Activated naive CD8-positive, alpha-beta T cell treated with anti-CD3 and anti-CD28 coated beads, Interleukin-2, amount 50 U/mL, for 24 hours (primary cell): ENCODE measurements around the gene GOLIM4.
"Not testable (repeated sequence)": the region's sequence is repeated elsewhere in the genome, so short reads cannot be mapped to it uniquely, and the experiment has no call there.

Experiments
- ATAC-seq: fragments of 150-1000 bp; cut with Tn5 transposase; one replicate; pipeline ENCODE4 v1.10.0; 2021
- DNase-seq: peaks from one replicate; pipeline ENCODE4 v3.0.0; 2021
- H3K27ac Mint-ChIP-seq: one replicate; pipeline ENCODE4 v1.8.0; 2021; ENCODE audit warnings: mild to moderate bottlenecking, mixed read lengths
- H3K27me3 Mint-ChIP-seq: one replicate; pipeline ENCODE4 v1.8.0; 2021; ENCODE audit warnings: mixed read lengths
- H3K36me3 Mint-ChIP-seq: one replicate; pipeline ENCODE4 v1.8.0; 2021; ENCODE audit warnings: low read depth, mixed read lengths
- H3K4me1 Mint-ChIP-seq: one replicate; pipeline ENCODE4 v1.8.0; 2021; ENCODE audit warnings: mixed read lengths
- H3K4me3 Mint-ChIP-seq: one replicate; pipeline ENCODE4 v1.8.0; 2021; ENCODE audit warnings: mild to moderate bottlenecking, moderate library complexity, mixed read lengths
- H3K9me3 Mint-ChIP-seq: one replicate; pipeline ENCODE4 v1.8.0; 2021; ENCODE audit warnings: mixed read lengths

GOLIM4 gene

GRCh38 chr3:168028086-168028485 lies 67.6 kb downstream of the GOLIM4 start:
- no peak for DNase-seq
- H3K36me3 Mint-ChIP-seq = peaks cover 35% of the 10 kb centered on the region

GRCh38 chr3:168026764-168027163 lies 69.0 kb downstream of the GOLIM4 start:
- DNase-seq (no peak), ATAC-seq (no peak)
- Mint-ChIP-seq H3K27ac (no peak overlapping the region), H3K27me3 (no peaks in the 10 kb centered on the region), H3K4me3 (no peak overlapping the region), H3K9me3 (no peaks in the 10 kb centered on the region), H3K4me1 (peaks cover 31% of the 10 kb centered on the region), H3K36me3 (peaks cover 37% of the 10 kb centered on the region)

More at GRCh38 chr3:168028086-168028485, 67.6 kb downstream of the GOLIM4 start:
- Mint-ChIP-seq H3K27ac (no peak overlapping the region), H3K4me1 (peaks cover 31% of the 10 kb centered on the region), H3K9me3 (no peaks in the 10 kb centered on the region), H3K27me3 (no peaks in the 10 kb centered on the region), H3K4me3 (no peak overlapping the region)
- ATAC-seq = no peak

GRCh38 chr3:168025076-168025475 lies 70.6 kb downstream of the GOLIM4 start:
- ATAC-seq = no peak
- DNase-seq = no peak
- Mint-ChIP-seq H3K4me1 (peaks cover 31% of the 10 kb centered on the region), H3K27ac (peak overlapping the region; percentile 91), H3K27me3 (no peaks in the 10 kb centered on the region), H3K4me3 (peak overlapping the region; percentile 44), H3K9me3 (no peaks in the 10 kb centered on the region), H3K36me3 (peaks cover 37% of the 10 kb centered on the region)

GRCh38 chr3:168024537-168024941 lies 71.2 kb downstream of the GOLIM4 start:
- no peaks in the 10 kb centered on the region for H3K27me3 Mint-ChIP-seq
- no peaks in the 10 kb centered on the region for H3K9me3 Mint-ChIP-seq
- peak; percentile 98 for ATAC-seq
- H3K27ac Mint-ChIP-seq = peak overlapping the region; percentile 91
- peaks cover 31% of the 10 kb centered on the region for H3K4me1 Mint-ChIP-seq
- peak; percentile 23 for DNase-seq
- peak overlapping the region; percentile 44 for H3K4me3 Mint-ChIP-seq
- peaks cover 37% of the 10 kb centered on the region for H3K36me3 Mint-ChIP-seq

- no peaks in the 10 kb centered on the region for H3K9me3 Mint-ChIP-seq
- peaks cover 37% of the 10 kb centered on the region for H3K36me3 Mint-ChIP-seq
- peaks cover 30% of the 10 kb centered on the region for H3K4me1 Mint-ChIP-seq
- DNase-seq = no peak
- no peak overlapping the region for H3K27ac Mint-ChIP-seq
- no peak for ATAC-seq
- H3K4me3 Mint-ChIP-seq = no peak overlapping the region
- H3K27me3 Mint-ChIP-seq = no peaks in the 10 kb centered on the region
Measured at GRCh38 chr3:168021737-168022450, 73.8 kb downstream of the GOLIM4 start.

GRCh38 chr3:168011280-168011679 lies 84.4 kb downstream of the GOLIM4 start:
- H3K27me3 Mint-ChIP-seq, H3K9me3 Mint-ChIP-seq, H3K4me1 Mint-ChIP-seq, H3K4me3 Mint-ChIP-seq, ATAC-seq, H3K27ac Mint-ChIP-seq, DNase-seq: not testable (repeated sequence)
- H3K36me3 Mint-ChIP-seq = peaks cover 13% of the 10 kb centered on the region

GRCh38 chr3:168006584-168006983 lies 89.1 kb downstream of the GOLIM4 start:
- no peaks in the 10 kb centered on the region for H3K4me1 Mint-ChIP-seq
- H3K27ac Mint-ChIP-seq = no peak overlapping the region
- H3K4me3 Mint-ChIP-seq = no peak overlapping the region

GRCh38 chr3:168003911-168004310 lies 91.8 kb downstream of the GOLIM4 start:
- DNase-seq = no peak
- H3K27me3 Mint-ChIP-seq = peaks cover 4% of the 10 kb centered on the region
- no peak overlapping the region for H3K27ac Mint-ChIP-seq
- H3K36me3 Mint-ChIP-seq = peaks cover 2% of the 10 kb centered on the region
- H3K9me3 Mint-ChIP-seq = no peaks in the 10 kb centered on the region
- no peak for ATAC-seq
- H3K4me1 Mint-ChIP-seq = no peaks in the 10 kb centered on the region
- H3K4me3 Mint-ChIP-seq = no peak overlapping the region

More at GRCh38 chr3:168006584-168006983, 89.1 kb downstream of the GOLIM4 start:
- peaks cover 1% of the 10 kb centered on the region for H3K27me3 Mint-ChIP-seq
- DNase-seq (no peak), ATAC-seq (no peak)
- H3K36me3 Mint-ChIP-seq = peaks cover 11% of the 10 kb centered on the region
- peaks cover 7% of the 10 kb centered on the region for H3K9me3 Mint-ChIP-seq

GRCh38 chr3:168002786-168003368 lies 92.8 kb downstream of the GOLIM4 start:
- Mint-ChIP-seq H3K4me3 (no peak overlapping the region), H3K9me3 (no peaks in the 10 kb centered on the region), H3K27ac (no peak overlapping the region), H3K4me1 (no peaks in the 10 kb centered on the region), H3K36me3 (no peaks in the 10 kb centered on the region), H3K27me3 (peaks cover 6% of the 10 kb centered on the region)
- DNase-seq (no peak), ATAC-seq (peak; percentile 33)

- Mint-ChIP-seq H3K9me3 (no peaks in the 10 kb centered on the region), H3K36me3 (no peaks in the 10 kb centered on the region), H3K4me1 (no peaks in the 10 kb centered on the region), H3K4me3 (no peak overlapping the region), H3K27me3 (peaks cover 6% of the 10 kb centered on the region), H3K27ac (no peak overlapping the region)
- DNase-seq = no peak
- no peak for ATAC-seq
Measured at GRCh38 chr3:168001244-168001643, 94.5 kb downstream of the GOLIM4 start.

GRCh38 chr3:167998253-167998652 lies 97.5 kb downstream of the GOLIM4 start:
- Mint-ChIP-seq H3K9me3 (no peaks in the 10 kb centered on the region), H3K4me3 (no peak overlapping the region), H3K4me1 (no peaks in the 10 kb centered on the region), H3K27me3 (peaks cover 9% of the 10 kb centered on the region), H3K36me3 (no peaks in the 10 kb centered on the region), H3K27ac (no peak overlapping the region)
- no peak for DNase-seq
- no peak for ATAC-seq

GRCh38 chr3:167996514-167996913 lies 99.2 kb downstream of the GOLIM4 start:
- H3K27me3 Mint-ChIP-seq = peaks cover 8% of the 10 kb centered on the region
- ATAC-seq = no peak

GRCh38 chr3:167992381-167992780 lies 103.3 kb downstream of the GOLIM4 start:
- Mint-ChIP-seq H3K36me3 (no peaks in the 10 kb centered on the region), H3K4me3 (no peak overlapping the region), H3K27me3 (peaks cover 3% of the 10 kb centered on the region), H3K9me3 (no peaks in the 10 kb centered on the region), H3K27ac (no peak overlapping the region), H3K4me1 (no peaks in the 10 kb centered on the region)
- DNase-seq (no peak), ATAC-seq (no peak)

More at GRCh38 chr3:167996514-167996913, 99.2 kb downstream of the GOLIM4 start:
- Mint-ChIP-seq H3K4me1 (no peaks in the 10 kb centered on the region), H3K9me3 (no peaks in the 10 kb centered on the region), H3K36me3 (no peaks in the 10 kb centered on the region), H3K4me3 (no peak overlapping the region), H3K27ac (no peak overlapping the region)
- no peak for DNase-seq

- H3K27ac Mint-ChIP-seq = no peak overlapping the region
- ATAC-seq (no peak), DNase-seq (no peak)
- H3K27me3 Mint-ChIP-seq = peaks cover 3% of the 10 kb centered on the region
- no peaks in the 10 kb centered on the region for H3K9me3 Mint-ChIP-seq
- no peak overlapping the region for H3K4me3 Mint-ChIP-seq
- H3K4me1 Mint-ChIP-seq = no peaks in the 10 kb centered on the region
- no peaks in the 10 kb centered on the region for H3K36me3 Mint-ChIP-seq
Measured at GRCh38 chr3:167991213-167991612, 104.5 kb downstream of the GOLIM4 start.

- H3K36me3 Mint-ChIP-seq = no peaks in the 10 kb centered on the region
- H3K27me3 Mint-ChIP-seq = peaks cover 3% of the 10 kb centered on the region
- no peak overlapping the region for H3K4me3 Mint-ChIP-seq
- no peaks in the 10 kb centered on the region for H3K4me1 Mint-ChIP-seq
- H3K9me3 Mint-ChIP-seq = no peaks in the 10 kb centered on the region
- ATAC-seq = no peak
- H3K27ac Mint-ChIP-seq = no peak overlapping the region
- no peak for DNase-seq
Measured at GRCh38 chr3:167989999-167990398, 105.7 kb downstream of the GOLIM4 start.
